Right forelimb (tissue), 1 donor: ENCODE measurements around the gene HOATZ.
A peak's percentile ranks its signal among the peaks of the same experiment; 100 is the strongest.

Experiments used
- DNase-seq: peaks from one replicate; pipeline ENCODE4 v3.0.0-alpha.2; 2018

Gene HOATZ

DNA sequence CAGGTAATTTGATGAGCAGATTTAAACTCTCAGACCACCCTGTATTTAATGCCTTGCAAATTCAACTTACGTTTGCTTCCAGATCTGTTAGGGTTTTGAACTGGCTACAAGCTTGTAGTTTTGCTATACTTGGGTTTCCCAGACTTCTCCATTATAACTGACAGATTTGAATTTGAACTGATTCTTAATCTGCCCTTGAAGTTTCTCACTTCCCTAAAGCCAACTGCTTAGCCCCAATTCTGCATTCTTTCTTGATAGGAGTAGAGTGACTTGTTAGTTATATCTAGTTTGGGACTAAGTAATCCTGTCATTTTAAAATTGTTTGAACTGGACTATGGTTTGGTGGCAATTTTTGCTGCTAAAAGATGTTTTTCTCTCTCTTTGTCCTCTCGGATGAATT lies 35.7 kb downstream of the HOATZ start:
- DNase-seq: no peak

- DNase-seq: no peak
Measured at GRCh38 chr11:111554532-111554931, 40.0 kb downstream of the HOATZ start.

DNA sequence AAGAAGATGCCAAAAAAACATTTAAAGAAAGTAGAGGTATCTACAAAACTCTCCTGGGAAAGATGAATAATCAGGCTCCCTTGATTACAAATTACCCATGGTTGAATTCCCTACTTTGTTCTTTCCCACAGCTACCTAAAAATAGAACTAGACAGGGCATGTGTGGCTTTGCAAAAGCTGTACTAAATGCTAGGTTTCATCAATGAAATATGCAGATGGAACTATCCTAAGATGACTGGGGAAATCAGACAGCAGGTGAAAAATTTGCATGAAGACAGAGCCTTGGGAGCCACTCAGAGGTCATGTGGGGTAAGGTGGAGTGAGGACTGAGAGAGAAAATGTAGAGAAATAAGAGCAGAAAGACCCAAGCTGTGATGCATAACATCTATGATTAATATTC lies 40.7 kb downstream of the HOATZ start:
- no peak for DNase-seq

GRCh38 chr11:111557425-111558111 lies 43.0 kb downstream of the HOATZ start:
- DNase-seq: no peak

GRCh38 chr11:111559800-111560464 lies 45.4 kb downstream of the HOATZ start:
- no peak for DNase-seq

DNA sequence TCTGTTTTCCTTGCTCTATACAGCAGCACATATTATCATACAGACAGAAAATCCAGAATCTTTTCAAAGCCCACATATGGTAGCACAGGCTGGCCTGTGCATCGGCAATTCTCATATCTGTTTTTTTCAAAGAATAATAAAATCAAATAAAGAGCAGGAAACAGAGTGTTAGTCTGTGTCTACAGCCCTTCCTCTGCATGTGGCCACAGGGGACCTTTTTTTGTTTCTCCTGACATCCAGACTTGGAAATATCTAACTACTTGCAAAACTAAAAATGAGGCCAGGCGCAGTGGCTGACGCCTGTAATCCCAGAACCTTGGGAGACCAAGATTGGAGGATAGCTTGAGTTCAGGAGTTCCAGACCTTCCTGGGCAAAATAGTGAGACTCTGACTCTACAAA lies 46.2 kb downstream of the HOATZ start:
- DNase-seq: no peak

DNA sequence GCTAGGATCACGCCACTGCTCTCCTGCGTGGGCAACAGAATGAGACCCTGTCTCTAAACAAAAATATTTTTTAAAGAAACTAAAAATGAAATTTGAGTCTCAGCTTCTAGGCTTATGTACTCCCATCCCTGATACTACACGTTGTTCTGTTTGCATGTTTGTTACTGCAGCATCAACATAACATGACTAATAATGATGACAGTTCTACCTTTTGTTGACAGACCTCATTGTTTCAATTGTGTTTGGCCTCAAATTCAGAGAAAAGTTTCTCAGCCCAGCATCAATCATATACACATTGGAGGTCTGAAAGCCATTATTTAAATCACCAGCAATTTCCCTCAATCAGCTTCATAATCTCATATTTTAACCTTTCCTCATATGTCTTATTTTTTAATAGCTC lies 46.7 kb downstream of the HOATZ start:
- DNase-seq: no peak

DNA sequence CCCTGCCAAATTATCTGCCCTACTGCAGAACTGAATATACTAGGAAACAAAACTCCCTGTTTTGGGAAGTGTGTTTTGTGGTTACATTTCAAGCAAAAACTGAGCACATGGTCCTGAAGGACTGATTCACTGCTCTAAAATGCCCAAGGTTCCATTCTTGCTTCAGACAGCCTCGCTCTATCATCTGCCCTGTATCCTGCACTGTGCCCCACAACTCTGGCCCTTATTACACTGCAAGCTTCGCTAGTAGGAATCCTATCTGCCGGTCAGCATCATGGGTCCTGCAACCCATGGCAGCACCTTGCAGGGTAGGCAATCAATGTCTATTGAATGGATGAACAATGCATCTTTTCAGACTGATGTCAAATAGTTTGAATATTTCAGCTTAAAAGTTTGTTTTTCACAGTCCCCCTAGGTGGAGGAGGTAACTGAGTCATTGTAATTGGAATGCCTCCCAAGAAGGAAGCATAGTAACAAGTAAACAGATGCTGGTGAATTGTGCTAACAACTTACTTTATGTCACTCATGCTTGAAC lies 47.3 kb downstream of the HOATZ start:
- DNase-seq: no peak

DNA sequence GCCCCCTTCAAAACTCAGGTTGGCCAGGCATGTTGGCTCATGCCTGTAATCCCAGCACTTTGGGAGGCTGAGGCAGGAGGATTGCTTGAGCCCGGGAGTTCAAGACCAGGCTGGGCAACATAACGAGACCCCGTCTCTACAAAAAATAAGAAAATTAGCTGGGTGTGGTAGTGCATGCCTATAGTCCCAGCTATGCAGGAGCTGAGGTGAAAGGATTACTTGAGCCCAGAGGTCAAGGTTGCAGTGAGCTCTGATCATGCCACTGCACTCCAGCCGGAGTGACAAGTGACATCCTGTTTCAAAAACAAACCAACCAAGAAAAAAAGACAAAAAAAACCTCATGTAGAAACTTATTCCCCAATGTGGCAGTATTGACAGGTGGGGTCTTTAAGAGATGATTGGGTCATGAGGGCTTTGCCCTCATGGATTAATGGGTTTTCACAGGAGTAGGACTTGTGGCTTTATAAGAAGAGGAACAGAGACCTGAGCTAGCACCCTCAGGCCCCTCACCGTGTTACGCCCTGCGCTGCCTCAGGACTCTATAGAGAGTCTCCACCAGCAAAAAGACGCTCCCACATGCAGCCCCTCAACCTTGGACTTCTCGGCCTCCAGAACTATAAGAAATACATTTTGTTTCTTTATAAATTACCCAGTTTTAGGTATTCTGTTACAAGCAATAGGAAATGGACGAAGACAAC lies 48.3 kb downstream of the HOATZ start:
- no peak for DNase-seq

DNA sequence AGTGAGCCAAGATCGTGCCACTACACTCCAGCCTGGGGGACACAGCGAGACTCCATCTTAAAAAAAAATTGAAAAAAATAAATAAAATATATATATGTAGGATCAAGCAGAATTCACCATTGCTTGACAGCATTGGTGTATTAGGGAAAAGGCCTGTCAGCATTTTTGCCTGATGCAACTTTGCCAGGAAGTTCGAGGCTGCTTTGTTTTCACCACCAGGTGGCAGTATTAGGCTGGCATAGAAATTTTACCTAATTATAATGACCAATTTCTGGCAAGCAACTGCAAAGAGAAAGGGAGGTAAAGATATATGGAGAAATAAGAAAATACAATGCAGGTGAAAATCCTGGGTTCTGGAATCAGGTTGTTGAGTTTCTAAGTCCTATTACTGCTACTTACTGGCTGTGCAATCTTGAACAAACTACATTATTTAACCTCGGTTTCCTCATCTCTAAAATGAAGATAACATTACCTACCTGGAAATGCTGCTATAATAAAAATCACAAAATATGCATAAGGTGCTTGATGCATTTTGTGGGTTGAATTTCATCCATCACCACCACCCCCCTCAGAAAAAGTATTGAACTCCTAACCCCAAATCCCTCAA lies 50.6 kb downstream of the HOATZ start:
- DNase-seq: peak; percentile 75

- no peak for DNase-seq
Measured at GRCh38 chr11:111566324-111566723, 51.7 kb downstream of the HOATZ start.

DNA sequence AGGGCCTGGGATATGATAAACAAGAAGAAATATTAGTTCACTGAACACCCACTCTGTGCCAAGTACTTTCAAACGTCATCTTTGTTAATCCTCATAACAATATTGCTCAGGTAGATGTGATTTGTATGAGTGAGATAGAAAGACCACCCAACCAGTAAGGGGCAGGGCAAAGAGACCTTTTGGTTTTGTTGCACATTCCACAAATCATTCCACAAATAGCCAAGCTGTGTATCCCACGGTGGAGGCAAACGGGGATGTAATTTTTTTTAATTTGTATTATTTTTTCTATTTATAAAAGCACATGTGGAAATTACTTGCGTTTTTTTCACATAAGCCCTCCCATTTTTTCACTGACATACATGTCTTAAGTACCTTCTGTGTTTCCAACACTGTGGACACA lies 54.9 kb downstream of the HOATZ start:
- no peak for DNase-seq

DNA sequence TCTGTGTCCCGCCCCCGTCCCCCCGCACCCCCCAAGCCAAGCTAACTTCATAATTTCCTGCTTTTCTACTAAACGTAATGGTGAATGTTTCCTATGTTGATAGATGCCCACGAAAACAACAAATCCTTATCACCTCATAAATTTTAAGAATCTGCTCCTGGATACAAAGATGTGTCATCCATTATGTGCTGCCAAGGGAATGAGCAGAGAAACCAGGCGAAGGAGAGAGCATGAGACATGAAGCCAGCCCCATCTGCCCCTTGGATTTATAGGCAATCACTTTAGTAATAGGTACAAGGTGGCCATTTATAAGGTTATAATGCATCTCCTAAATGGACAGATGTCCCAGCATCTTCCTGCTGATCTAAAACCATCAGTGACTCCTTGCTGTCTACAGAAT lies 56.2 kb downstream of the HOATZ start:
- DNase-seq: no peak

DNA sequence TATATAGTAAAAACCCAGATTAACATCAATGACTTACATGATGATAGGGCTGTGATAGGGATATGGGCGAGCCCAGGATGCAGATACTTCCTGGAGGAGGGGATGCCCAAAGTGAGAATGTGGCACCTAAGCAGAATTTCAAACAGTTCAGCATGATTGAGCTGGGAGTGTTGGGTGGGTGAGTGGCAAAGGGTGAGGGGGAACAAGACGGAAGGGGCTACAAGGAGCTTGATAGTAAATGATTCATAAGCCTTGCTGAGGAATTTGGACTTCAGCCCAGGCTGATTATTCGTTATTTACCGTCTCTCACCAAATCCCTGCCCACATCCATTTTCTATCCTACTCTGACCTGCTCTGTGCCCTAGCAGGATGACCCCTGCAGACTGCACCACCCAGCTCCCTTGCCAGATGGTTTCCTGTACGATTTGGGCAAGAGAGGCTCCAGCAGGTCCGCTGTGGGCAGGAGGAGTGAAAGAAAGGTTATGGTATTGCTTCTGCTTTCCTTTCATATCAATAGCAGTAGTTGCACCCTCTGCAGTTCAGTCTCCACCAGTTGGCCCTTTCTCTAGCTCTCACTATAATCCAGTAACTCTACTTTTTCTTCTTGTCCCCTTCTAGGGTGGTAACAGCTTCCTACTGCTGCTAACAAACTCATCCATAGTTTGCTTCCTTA lies 57.4 kb downstream of the HOATZ start:
- no peak for DNase-seq

DNA sequence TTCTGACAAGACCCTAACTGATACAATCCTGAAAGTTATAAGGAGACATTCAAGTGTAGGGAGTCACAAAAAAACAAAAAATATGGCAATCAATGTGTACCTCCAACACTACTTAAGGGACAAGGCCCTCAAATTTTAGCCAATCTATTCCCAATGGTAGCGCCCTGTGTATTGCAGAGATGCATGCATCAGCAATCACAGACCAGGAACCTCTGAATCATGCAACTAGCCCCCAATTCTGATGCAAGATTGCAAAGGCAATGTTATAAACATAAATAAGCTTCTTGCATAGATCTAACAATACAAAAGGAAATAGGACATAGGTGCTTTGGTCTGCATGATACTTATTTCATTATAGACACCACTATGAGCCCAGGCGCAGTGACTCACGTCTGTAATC lies 58.0 kb downstream of the HOATZ start:
- no peak for DNase-seq

GRCh38 chr11:111573821-111574249 lies 59.3 kb downstream of the HOATZ start:
- DNase-seq: no peak

DNA sequence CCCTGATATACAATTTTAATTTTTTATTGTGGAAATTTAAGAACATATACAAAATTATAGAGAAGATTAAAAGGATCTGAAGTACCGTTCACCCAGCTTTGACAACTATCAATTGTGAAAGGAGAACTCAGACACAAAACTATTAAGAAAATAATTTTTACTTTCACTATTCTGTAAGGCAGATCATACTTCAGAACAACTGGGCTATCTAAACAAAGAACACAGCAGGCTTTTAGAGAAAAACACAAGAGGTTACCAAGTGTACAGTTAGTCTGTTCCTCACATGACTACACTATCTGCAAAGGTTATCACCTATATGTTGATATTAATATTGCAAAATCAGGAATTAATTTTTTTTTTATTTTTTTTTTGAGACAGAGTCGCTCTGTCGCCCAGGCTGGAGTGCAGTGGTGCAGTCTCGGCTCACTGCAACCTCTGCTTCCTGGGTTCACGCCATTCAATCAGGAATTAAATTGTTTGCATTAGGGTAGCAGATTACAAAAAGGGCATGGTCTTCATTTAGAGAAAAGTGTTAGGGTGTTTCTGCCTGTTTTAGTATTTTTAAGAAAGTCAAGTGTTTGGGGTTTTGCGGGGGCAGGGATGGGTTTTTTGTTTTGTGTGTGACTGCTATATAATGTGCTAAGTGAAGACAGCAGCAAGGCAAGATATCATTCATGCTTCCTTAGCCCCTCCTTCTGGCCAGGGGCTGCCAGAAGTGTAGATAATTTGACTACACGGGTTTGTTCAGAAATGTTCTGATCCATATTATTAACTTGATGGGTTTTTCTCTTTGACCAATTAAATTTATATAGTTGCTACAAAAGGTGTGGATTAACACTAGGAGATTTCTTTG lies 60.0 kb downstream of the HOATZ start:
- DNase-seq: no peak

DNA sequence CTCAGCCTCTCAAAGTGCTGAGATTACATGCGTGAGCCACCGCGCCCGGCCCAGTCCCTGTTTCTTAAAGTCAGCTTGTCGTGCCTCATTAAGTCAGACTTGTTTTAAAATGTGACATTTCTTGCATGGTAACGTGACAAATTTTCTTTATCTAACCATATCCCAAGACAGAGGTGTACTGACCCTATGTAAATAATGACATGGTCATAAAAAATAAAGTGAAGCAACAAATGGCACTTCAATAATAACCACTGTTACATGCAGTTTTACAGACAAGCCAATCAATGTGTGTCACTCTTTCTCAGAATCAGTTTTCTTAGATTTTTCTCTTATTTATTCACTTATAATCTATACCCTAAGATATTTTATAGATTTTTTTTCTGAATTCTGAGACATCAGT lies 61.2 kb downstream of the HOATZ start:
- DNase-seq: no peak

- no peak for DNase-seq
Measured at GRCh38 chr11:111577821-111578220, 63.2 kb downstream of the HOATZ start.

DNA sequence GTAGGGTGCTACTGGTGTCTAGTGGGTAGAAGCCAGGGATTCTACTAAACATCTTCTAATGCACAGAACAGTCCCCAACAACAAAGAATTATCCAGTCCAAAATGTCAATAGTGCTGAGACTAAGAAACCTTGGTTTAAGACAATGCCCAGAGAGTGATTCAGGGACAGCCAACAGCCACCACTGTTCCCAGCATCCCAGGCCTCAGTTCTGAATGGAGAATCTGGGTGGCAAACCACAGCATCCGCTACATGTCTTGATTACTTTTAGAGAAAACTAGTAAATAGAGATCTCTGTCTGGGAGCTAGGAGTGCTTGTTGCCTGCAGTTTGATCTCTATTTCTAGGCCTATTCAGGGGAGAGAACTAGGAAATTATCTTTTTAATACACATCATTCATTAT lies 66.8 kb downstream of the HOATZ start:
- DNase-seq: no peak

GRCh38 chr11:111582163-111582562 lies 67.6 kb downstream of the HOATZ start:
- DNase-seq: no peak

DNA sequence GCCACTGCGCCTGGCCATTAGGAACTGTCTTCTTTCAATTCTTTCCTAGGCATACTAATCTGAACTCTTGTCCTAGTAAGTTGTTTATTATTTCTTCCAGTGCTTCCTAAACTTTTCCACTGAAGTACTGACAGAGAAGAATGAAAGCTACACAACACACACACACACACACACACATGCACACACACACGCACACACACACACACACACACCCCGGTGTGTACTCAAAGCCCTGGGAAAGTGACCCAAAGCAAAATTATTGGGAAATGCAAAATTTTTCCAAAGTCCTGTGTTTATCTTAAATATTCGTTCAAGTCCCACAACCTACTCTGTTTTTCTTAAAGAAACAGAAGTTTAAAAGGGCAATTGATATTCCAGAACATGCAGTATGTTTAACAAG lies 68.3 kb downstream of the HOATZ start:
- DNase-seq: no peak
